Smooth muscle cell of the umbilical artery (primary cell): ENCODE results near the gene RBM18. TPM values are rescaled to one million over a fixed set of nuclear protein-coding genes. Genes with fewer than 3 reads are reported as not detected.

Experiments
- total RNA-seq: library from RNA; depleted of rRNA; stranded (reverse); fragments of >200 nt; gene quantifications from 2 replicates; pipeline ENCODE4 v1.2.3, GENCODE V29; 2014

The RBM18 gene
- 11.0 and 13.9 TPM in 2 replicates for total RNA-seq

GRCh38 chr9:122264360-122265148 is at the start of gene RBM18, which contains the start of gene MRRF:
Gene RBM18 (minus strand): TSS chr9:122264840. CDS start chr9:122261492, 3,348 bp downstream.
Gene MRRF (plus strand): TSS chr9:122264882. CDS start chr9:122270892, 6,010 bp downstream.

GRCh38 chr9:122228568-122229484 is 35.8 kb downstream of the RBM18 start, which contains the start of gene LHX6:
Gene LHX6 (minus strand): TSS chr9:122228957. CDS start chr9:122228740, 217 bp downstream.

Other genes starting within 250 kb of the RBM18 start
- 3.6 and 4.6 TPM in 2 replicates for gene TTLL11, start 171.5 kb downstream of the RBM18 start, total RNA-seq
- gene NDUFA8, start 105.1 kb downstream of the RBM18 start, total RNA-seq, result 31.0 and 34.7 TPM in 2 replicates
- not detected in 2 replicates for gene MORN5, start 104.9 kb downstream of the RBM18 start, total RNA-seq
- not detected in 2 replicates for gene LHX6, start 35.9 kb downstream of the RBM18 start, total RNA-seq
- gene MRRF, start within 50 bp of the RBM18 start, total RNA-seq, result 24.9 and 29.5 TPM in 2 replicates
- 2.6 and 4.5 TPM in 2 replicates for gene PTGS1, start 106.2 kb upstream of the RBM18 start, total RNA-seq
- not detected in 2 replicates for gene OR1J1, start 213.1 kb upstream of the RBM18 start, total RNA-seq
- not detected in 2 replicates for gene OR1J2, start 246.0 kb upstream of the RBM18 start, total RNA-seq